GM18502 (cell line): ENCODE results near the gene ANKUB1.

Source experiments
- ATAC-seq: cut with Tn5 transposase; IDR thresholded peaks from one replicate; pipeline ENCODE4 v1.9.1; 2021; ENCODE audit warnings: mild to moderate bottlenecking; ENCODE audit not compliant: unreplicated experiment, poor library complexity

Gene ANKUB1

DNA sequence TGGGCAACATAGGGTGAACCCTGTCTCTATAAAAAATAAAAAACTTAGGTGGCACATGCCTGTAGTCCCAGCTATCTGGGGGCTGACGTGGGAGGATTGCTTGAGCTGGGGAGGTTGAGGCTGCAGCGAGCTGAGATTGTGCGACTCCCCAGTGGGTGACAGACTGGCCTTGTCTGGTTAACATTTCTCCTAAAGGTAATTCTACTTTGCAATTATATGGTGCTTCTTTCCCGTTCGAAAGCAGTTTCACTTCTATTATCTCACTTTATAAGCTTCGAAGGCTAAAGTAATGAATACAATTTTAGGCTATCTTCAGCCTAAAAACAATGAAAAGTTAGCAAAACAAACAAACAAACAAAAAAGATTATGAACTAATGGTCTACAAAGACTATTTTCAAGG, 75.4 kb downstream of the ANKUB1 start:
- ATAC-seq, result no peak

GRCh38 chr3:149715247-149715646, 77.1 kb downstream of the ANKUB1 start:
- no peak for ATAC-seq

DNA sequence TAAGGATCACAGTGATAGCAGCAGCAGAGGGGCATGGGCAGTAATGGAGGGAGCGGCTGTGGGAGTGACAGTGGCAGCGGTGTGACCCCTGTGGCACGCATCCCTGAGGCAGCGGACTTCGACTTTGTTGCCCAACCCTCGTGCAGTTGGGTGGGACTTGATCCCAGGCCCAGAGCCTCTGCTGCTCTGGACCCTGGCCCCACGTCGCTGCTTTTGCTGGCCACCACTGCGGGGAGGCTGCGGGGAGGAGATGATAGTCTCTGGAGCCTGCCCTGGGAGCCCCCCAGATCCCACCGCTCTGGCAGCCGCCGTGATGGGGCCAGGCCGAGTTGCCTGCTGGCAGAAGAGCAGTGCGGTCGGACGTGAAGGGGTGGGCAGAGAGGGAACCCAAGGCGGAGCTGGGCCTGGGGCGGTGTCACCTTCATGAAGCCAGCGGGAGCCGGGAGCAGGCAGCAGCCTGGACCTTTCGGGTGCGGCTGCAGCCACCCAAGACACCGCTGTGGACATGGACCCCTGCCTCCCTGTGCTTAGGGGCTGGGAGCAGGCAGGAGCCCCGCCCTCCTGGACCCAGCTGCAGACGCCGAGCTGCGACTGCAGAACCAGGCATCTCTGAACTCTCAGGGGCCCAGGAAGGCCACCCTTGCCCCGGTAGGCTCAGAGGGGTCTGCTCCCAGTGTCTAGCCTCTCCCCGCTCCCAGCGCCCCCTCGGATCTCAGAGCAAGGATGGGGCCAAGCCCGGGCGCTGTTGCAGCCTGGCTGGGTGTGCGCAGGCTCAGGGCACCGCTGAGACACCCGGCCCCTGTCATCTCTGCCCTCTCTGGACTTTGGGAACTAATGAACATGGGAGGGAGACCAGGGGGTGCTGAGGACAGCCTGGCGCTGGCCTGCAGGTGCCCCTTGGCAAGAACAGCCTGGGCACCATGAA, 78.4 kb downstream of the ANKUB1 start:
- ATAC-seq, result no peak
